ENCODE measurements around the gene ASB8.

GRCh38 chr12:48105867-48106680, 51.2 kb downstream of the ASB8 start, which contains the start of gene SENP1:
- no peak for TF ChIP-seq EZH2 (optimal IDR thresholded peaks at IDR 0.05; ENCODE audit: low read depth, low read length)
- TF ChIP-seq CTCF (IDR thresholded peaks at IDR 0.05; ENCODE audit: low read length): peak; percentile 4; the same call in 1 of the 2 replicates
